Tibial artery (tissue), 4 donors: ENCODE results near the gene MAN2B1.

ENCODE experiments used
- DNase-seq, 2 donors: peaks; one replicate each; pipeline ENCODE4 v3.0.0-alpha.2; 2019
- H3K27ac ChIP-seq, 2 donors: fragments of 200-600 bp; sonication (generic) in 1 of 2; 1 replicate in 1 of 2; 2 replicates in 1 of 2; pipeline ENCODE4 v1.5.1; 2018 to 2019; ENCODE audit warnings: mild to moderate bottlenecking in 1 of 2
- H3K27me3 ChIP-seq, 2 donors: fragments of 200-600 bp; sonication (generic) in 1 of 2; one replicate each; pipeline versions ENCODE4 v1.5.1 to v1.6.0; 2016 to 2019
- H3K36me3 ChIP-seq, 3 donors: fragments of 200-600 bp; sonication (generic) in 2 of 3; one replicate each; pipeline ENCODE4 v1.5.1; 2016 to 2019; ENCODE audit warnings: mild to moderate bottlenecking in 2 of 3
- H3K4me1 ChIP-seq, 4 donors: fragments of 200-600 bp; sonication (generic) in 2 of 4; 1 replicate in 3 of 4; 2 replicates in 1 of 4; pipeline ENCODE4 v1.5.1; 2016 to 2019
- H3K4me3 ChIP-seq, 2 donors: fragments of 200-600 bp; sonication (generic) in 1 of 2; 1 replicate in 1 of 2; 2 replicates in 1 of 2; pipeline ENCODE4 v1.5.1; 2018 to 2019; ENCODE audit warnings: mild to moderate bottlenecking in 2 of 2
- H3K9me3 ChIP-seq, 3 donors: fragments of 200-600 bp; sonication (generic) in 1 of 3; one replicate each; pipeline ENCODE4 v1.5.1; 2016 to 2019
- intact Hi-C: fragments of 100-400 bp; cut with DNase I; formaldehyde crosslinking; loops from one replicate; pipeline ENCODE4 v1.15.0; 2023; ENCODE audit warnings: low total_unique reads
- TF ChIP-seq, protein P1 (sequence below), 2 experiments: fragments of 200-600 bp in 1 of 2; fragments of 450-650 bp in 1 of 2; IDR thresholded peaks; one replicate each; pipeline ENCODE4 v1.5.1; 2017 to 2019; ENCODE audit warnings: antibody characterized with exemption in 2 of 2, mild to moderate bottlenecking in 1 of 2, moderate library complexity in 1 of 2

Gene MAN2B1

GRCh38 chr19:12708641-12709040, 42.1 kb upstream of the MAN2B1 start:
- TF ChIP-seq, protein P1, sequence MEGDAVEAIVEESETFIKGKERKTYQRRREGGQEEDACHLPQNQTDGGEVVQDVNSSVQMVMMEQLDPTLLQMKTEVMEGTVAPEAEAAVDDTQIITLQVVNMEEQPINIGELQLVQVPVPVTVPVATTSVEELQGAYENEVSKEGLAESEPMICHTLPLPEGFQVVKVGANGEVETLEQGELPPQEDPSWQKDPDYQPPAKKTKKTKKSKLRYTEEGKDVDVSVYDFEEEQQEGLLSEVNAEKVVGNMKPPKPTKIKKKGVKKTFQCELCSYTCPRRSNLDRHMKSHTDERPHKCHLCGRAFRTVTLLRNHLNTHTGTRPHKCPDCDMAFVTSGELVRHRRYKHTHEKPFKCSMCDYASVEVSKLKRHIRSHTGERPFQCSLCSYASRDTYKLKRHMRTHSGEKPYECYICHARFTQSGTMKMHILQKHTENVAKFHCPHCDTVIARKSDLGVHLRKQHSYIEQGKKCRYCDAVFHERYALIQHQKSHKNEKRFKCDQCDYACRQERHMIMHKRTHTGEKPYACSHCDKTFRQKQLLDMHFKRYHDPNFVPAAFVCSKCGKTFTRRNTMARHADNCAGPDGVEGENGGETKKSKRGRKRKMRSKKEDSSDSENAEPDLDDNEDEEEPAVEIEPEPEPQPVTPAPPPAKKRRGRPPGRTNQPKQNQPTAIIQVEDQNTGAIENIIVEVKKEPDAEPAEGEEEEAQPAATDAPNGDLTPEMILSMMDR (IDR thresholded peaks at IDR 0.05) = no peak
- no peaks in the 10 kb centered on the region for H3K9me3 ChIP-seq
- no peaks in the 10 kb centered on the region for H3K27me3 ChIP-seq
- H3K27ac ChIP-seq = no peak overlapping the region
- peaks cover 87 to 97% (median 94%) of the 10 kb centered on the region in 3 donors for H3K36me3 ChIP-seq
- DNase-seq = no peak
- H3K4me1 ChIP-seq = no peaks in the 10 kb centered on the region
- H3K4me3 ChIP-seq = no peak overlapping the region
- intact Hi-C loops = no loop called here

- TF ChIP-seq, protein P1 (IDR thresholded peaks at IDR 0.05) = no peak
- H3K4me3 ChIP-seq = no peak overlapping the region
- intact Hi-C loops = no loop called here
- peaks cover 95 to 100% (median 97%) of the 10 kb centered on the region in 3 donors for H3K36me3 ChIP-seq
- no peaks in the 10 kb centered on the region for H3K4me1 ChIP-seq
- no peaks in the 10 kb centered on the region for H3K27me3 ChIP-seq
- no peak overlapping the region for H3K27ac ChIP-seq
- no peaks in the 10 kb centered on the region for H3K9me3 ChIP-seq
- DNase-seq = no peak
Measured at GRCh38 chr19:12706332-12706718, 39.8 kb upstream of the MAN2B1 start.

DNA sequence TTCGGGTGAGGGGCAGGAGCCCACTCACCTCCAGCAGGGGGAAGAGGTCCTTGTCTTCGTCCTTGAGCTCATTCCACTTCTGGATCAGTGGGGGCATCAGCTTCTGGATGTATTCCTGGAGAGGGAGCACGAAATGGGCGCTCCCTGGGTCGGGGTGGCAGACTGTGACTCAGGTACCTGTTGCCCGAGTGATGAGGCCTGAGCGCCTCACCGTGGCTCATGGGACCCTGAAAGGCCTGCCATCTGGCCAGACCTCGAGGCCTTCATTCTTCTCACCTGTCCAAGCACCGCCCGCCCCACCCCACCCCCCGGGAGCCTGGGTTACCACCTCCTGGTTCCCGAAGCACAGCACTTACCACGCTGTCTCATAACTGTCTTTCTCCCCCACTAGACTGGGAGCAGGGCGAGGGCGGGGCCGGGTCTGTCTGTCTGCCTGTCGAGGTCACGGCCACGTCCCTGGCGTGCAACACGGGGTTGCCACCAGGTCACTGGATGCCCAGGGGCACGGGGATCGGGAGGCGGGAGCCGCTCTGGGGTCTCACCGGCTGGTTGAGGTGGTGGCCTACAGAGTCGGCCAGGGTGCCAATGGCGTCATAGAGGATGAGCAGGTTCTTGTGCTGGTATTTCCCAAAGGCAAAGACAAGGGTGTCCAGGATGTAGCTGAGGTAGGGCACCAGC, 39.3 kb upstream of the MAN2B1 start:
- intact Hi-C loops = no loop called here
- no peak overlapping the region for H3K4me3 ChIP-seq
- H3K36me3 ChIP-seq = peaks cover 95 to 100% (median 97%) of the 10 kb centered on the region in 3 donors
- H3K9me3 ChIP-seq = no peaks in the 10 kb centered on the region
- DNase-seq = no peak
- H3K27ac ChIP-seq = no peak overlapping the region
- TF ChIP-seq, protein P1 (IDR thresholded peaks at IDR 0.05) = no peak
- H3K27me3 ChIP-seq = no peaks in the 10 kb centered on the region
- no peaks in the 10 kb centered on the region for H3K4me1 ChIP-seq

DNA sequence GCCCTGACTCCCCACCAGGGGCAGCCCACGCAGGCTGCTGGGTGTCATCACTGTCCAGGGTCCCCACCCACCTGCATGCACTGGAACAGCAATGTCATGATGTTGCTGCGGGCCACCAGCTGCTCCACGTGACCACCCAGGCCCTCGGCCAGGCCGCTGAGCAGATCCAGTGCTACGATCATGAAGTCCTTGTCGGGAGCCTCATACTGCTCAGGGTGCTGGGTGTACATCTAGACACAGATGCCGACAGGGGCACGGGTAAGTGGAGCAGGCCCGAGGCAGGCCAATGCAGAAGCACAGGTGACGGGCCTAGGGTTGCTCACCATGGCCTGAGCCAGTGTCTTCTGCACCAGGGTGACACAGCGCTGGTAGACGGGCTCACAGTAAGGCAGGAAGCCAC, 38.6 kb upstream of the MAN2B1 start:
- no peak overlapping the region for H3K4me3 ChIP-seq
- H3K27me3 ChIP-seq = no peaks in the 10 kb centered on the region
- no peaks in the 10 kb centered on the region for H3K4me1 ChIP-seq
- H3K27ac ChIP-seq = no peak overlapping the region
- no peak for DNase-seq
- TF ChIP-seq, protein P1 (IDR thresholded peaks at IDR 0.05) = no peak
- H3K9me3 ChIP-seq = no peaks in the 10 kb centered on the region
- intact Hi-C loops = no loop called here
- H3K36me3 ChIP-seq = peaks cover 91 to 100% (median 97%) of the 10 kb centered on the region in 3 donors

GRCh38 chr19:12703046-12703445, 36.5 kb upstream of the MAN2B1 start:
- intact Hi-C loops = no loop called here
- Histone ChIP-seq H3K36me3 (peaks cover 70 to 85% (median 81%) of the 10 kb centered on the region in 3 donors), H3K4me1 (no peaks in the 10 kb centered on the region), H3K4me3 (no peak overlapping the region), H3K27ac (no peak overlapping the region), H3K9me3 (no peaks in the 10 kb centered on the region), H3K27me3 (no peaks in the 10 kb centered on the region)
- TF ChIP-seq, protein P1 (IDR thresholded peaks at IDR 0.05) = no peak
- DNase-seq = no peak
